ENCODE data around the gene CDC42EP5.

DNA sequence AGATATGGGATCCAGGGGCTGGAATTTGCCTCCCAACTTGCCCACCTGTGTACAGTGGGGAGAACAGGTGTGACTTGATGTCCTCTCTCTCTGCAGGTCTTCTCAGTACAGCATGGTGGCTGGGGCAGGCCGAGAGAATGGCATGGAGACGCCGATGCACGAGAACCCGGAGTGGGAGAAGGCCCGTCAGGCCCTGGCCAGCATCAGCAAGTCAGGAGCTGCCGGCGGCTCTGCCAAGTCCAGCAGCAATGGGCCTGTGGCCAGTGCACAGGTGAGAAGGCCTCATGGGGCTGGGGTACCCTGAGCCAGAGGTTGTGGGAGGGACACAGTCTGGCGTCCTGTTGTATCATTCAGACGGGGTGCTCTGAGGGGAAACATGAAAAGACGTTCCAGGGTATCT lies 21.1 kb downstream of the CDC42EP5 start:
- TF ChIP-seq, protein P1, sequence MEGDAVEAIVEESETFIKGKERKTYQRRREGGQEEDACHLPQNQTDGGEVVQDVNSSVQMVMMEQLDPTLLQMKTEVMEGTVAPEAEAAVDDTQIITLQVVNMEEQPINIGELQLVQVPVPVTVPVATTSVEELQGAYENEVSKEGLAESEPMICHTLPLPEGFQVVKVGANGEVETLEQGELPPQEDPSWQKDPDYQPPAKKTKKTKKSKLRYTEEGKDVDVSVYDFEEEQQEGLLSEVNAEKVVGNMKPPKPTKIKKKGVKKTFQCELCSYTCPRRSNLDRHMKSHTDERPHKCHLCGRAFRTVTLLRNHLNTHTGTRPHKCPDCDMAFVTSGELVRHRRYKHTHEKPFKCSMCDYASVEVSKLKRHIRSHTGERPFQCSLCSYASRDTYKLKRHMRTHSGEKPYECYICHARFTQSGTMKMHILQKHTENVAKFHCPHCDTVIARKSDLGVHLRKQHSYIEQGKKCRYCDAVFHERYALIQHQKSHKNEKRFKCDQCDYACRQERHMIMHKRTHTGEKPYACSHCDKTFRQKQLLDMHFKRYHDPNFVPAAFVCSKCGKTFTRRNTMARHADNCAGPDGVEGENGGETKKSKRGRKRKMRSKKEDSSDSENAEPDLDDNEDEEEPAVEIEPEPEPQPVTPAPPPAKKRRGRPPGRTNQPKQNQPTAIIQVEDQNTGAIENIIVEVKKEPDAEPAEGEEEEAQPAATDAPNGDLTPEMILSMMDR (IDR thresholded peaks at IDR 0.05), result no peak
- TF ChIP-seq POLR2A (IDR thresholded peaks at IDR 0.05), result no peak

Measured in adrenal gland (tissue), 5 donors.